GM18520 (cell line): ENCODE results near the gene SFMBT2.

ENCODE experiments used
- ATAC-seq: cut with Tn5 transposase; IDR thresholded peaks from one replicate; pipeline ENCODE4 v1.9.1; 2021; ENCODE audit not compliant: unreplicated experiment

Gene SFMBT2

DNA sequence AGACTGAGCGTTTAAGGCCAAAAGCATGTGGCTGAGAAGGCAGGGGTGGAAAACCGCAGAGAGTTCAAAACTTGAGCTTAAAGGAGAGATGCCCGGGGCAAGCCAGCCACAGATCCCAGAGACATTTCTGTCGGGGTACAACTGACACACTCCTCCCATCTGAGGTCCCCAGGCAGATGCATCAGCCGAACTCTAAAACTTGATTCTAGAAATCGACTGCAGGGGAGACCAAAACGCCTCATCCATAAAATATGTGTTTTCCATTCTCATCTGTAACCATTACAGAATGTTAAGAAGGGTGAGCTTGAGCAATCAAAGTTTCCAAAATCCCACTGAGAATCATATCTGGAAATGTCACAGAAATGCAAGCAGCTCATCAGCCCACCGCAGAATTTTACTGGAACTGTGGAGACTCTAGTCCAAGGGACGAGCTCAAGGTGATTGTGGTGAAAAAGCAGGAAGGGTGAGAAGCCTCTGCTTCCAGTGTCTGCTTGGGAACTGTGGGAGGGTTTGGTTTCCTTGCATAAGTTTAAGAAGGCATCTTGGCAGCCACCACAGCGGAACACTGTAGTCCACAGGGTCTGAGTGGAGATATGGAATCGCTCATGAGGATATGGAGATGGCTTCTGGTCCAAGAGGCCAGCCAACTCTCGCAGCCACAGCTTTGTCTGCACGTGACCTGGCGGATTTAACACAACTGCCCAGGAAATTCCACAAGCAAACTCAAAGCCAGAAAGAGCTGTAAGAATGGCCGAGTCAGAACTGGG lies 249.2 kb downstream of the SFMBT2 start:
- ATAC-seq: no peak

- ATAC-seq: no peak
These were observed 250.9 kb downstream of the SFMBT2 start for GRCh38 chr10:7159928-7160327.

DNA sequence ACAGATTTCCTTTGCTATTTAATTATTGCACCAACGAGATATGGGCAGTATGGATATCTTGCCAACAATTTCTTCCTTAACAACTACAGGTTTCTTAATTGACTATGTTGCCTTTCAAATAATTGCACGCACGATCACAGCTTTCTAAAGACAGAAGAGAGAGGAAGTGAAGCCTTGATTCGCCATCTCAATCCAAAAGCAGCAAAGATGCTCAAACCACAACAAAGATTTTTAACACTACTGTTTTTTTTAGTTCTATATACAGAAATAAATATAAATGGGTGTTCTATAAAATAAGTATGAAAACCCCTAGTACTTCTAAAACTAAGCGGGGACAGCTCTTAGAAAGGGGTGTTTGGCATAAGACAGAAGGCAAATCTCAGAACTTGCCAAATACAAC lies 251.3 kb downstream of the SFMBT2 start:
- ATAC-seq: no peak

- ATAC-seq: no peak
These were observed 253.7 kb downstream of the SFMBT2 start for GRCh38 chr10:7157091-7157490.

- no peak for ATAC-seq
These were observed 257.1 kb downstream of the SFMBT2 start for GRCh38 chr10:7153750-7154149.

GRCh38 chr10:7152982-7153381 lies 257.9 kb downstream of the SFMBT2 start:
- ATAC-seq: no peak

DNA sequence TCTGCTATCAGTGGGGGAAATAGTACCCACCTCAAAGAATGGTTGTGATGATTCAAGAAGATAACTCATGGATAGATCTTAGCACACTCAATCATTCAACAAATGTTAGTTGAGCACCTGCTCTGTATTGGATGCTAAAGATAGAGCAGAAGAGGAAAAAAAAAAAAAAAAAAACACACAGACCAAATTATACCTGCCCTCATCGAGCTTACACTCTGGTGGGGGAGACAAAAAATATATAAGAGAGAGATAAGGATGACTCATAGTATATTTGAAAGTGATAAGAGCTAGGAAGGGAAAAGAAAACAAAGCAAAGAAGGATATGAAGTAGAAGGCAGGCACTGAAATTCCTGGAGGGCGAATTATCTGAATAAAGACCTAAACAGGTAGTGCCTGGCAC lies 258.5 kb downstream of the SFMBT2 start:
- no peak for ATAC-seq

- ATAC-seq: no peak
These were observed 259.3 kb downstream of the SFMBT2 start for GRCh38 chr10:7151538-7151937.

DNA sequence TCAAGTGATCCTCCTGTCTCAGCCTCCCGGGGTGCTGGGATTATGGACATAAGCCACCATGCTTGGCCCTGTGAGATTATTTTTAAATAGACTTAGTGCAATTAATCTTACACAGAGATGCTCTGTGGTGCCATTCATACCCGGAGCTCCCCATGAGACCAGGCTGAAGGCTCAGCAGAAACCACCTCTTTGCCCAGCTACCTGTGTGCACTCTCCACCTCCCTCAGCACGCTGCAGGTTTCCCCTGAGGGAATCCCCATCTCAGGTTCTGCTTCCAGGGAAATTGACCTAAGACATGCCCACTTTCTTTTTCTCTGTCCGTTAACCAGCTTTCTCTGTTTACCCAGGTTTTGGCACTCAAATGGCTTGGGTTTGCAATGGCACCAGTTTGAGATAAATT lies 260.5 kb downstream of the SFMBT2 start:
- ATAC-seq: no peak

DNA sequence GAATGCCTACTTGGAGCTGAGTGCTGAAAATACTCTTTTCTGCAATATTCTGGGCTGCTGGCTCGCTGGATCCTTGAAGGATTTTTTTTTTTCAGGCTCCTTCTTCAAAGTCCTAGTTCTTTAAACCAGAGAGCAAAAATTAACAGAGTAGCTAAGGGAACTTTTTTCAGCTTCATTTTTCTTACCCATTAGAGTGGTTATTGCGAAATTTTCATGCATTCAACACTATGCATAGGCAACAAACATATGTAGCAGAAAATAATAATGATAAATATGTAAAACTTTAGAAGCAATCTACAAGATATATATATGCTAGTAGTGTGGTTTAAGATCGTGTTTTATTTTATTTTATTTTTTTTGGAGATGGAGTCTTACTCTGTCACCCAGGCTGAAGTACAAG lies 264.6 kb downstream of the SFMBT2 start:
- ATAC-seq: no peak

GRCh38 chr10:7136016-7136415 lies 274.8 kb downstream of the SFMBT2 start:
- ATAC-seq: no peak

GRCh38 chr10:7135188-7135587 lies 275.6 kb downstream of the SFMBT2 start:
- ATAC-seq: no peak

DNA sequence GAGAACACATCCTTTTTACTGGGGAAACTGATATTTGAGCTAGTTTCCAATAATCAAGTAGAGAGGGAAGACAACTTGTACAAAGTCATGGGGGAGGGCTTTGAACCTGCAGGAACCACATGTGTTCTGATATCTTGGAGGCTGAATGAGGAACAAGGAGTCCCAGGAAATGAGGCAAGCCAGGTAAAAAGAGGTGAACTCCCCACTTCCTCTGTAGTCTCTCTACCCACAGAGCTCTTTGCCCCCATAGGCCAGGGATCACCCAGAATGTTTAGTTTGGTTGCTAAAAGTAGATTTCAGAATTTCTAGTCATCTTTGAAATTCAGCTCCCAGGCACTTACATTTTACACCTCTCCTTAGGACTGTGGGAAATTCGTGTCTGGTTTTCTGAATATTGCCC lies 276.4 kb downstream of the SFMBT2 start:
- ATAC-seq: no peak

- ATAC-seq: no peak
These were observed 276.9 kb downstream of the SFMBT2 start for GRCh38 chr10:7133958-7134357.

GRCh38 chr10:7133278-7133677 lies 277.6 kb downstream of the SFMBT2 start:
- ATAC-seq: no peak

GRCh38 chr10:7130191-7130911 lies 280.5 kb downstream of the SFMBT2 start:
- ATAC-seq: no peak

GRCh38 chr10:7123774-7124173 lies 287.1 kb downstream of the SFMBT2 start:
- ATAC-seq: no peak

DNA sequence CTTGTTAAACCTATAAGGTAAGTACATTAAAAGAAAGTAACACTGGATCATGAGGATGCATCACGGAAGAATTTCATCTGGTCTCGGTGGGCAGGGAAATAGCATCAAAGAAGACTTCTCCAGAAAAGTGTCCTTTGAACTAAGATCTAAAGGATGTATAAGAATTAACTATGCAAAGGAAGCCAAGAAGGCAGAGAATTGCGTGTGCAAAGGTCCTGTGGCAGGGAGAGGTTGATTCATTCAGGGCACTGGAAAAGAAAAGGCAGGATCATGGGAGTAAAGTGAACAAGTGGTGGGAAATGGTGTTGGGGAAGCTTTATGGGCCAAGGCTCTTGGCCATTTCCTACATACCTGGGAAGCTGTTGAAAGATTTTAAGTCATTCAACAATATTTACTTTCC lies 288.3 kb downstream of the SFMBT2 start:
- no peak for ATAC-seq

DNA sequence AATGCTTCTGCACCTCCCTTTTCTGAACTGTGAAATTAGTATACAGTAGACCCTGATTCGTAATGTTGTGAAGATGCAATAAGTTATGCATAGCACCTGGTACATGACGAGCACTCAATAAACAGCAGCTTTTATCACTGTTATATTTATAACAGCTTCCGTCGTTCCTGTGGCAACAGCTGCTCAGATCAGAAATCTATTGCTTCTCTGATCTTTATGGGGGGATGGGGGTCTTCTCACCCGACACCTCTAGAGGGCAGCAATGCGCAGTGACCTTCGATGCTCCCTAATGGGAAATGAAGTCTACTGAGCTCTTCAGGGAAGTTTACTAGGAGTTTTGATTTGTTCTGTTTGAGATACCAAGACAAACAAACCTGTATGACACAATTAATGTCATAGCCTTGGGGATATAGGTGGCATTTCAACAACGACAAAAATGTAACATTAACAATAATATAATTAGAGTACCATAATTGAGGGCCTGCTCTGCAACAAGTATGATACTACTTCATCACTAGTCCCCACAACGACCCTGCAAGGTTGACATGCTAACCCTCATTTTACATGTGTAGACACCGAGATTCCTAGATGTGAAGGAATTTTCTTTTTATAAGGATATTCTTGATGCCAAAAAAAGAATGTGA lies 289.6 kb downstream of the SFMBT2 start:
- ATAC-seq: no peak

DNA sequence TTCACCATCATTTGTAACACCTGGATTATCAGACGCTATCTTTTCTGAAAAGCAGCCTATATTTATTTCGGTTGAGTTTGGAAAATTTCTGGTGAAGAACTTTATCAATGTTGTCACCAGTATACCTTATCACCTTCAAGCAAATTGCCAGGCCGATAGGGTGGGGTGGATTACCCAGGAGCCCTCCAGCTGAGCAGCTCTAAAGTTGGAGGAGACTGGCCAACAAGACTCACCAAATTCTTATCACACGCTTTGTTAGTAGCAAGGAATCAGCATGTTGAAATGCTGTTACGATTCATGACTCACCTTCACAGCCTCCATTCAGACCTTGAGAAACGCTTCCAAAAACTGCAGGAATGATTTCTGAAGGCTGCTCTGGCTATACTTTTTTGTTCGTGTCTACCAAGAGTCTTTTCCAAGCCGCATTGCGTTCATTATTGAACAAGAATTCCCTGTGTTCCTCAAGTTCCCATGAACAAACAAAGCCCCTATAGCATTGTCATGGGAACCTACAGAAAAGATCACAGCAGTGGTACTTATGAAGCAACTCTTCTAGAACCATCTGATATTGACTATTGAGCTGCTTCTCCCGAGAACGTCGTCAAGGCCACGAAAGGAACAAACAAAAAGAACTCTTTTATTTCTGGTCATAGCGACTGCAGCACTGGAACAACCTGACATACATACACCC lies 291.4 kb downstream of the SFMBT2 start:
- ATAC-seq: no peak

DNA sequence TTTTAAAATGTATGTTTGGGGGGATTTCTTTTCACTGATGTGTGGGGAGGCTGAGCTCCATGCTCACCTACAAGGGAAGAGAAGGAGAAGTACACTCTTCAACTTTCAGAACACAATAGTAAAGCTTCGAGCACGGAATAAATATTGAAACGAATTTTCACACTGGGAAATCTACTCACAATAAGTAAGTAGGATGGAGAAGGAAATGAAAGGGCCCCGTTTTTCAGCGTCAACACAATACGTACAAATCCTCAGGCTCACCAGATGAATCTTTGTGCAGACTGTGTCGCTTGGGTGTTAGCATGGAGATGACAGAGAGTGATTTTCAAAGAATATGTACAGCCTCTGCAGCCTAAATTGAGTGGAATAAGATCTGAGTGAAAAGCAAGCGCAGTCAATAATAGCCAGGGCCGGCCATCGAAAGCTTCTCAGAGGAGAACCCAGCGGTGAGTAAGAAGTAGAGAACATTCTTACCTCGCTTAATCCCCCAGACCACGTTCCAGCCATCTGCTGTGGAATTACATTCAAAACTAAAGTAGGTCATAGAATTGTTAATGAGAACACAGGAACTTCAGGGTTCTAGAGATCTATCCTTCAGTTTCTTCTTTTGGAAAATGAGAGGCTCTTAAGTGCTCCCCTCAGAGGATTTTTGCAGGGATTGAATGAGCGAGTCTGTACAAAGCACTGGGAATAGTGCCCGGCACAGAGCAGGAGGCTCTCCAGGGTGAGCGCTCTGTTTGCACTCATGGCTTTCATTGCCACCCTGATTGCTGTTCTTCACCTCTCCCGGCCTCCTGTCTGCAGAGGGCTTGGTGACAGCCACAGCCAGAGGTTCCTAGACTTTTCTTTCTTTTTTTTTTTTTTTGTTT lies 292.8 kb downstream of the SFMBT2 start:
- ATAC-seq: no peak
